T-cell (primary cell): ENCODE data around the gene INPP5A. TPM values are rescaled to one million over a fixed set of nuclear protein-coding genes. Genes with fewer than 3 reads are reported as not detected.

Experiments
- ATAC-seq, 4 experiments: fragments of 200-7000 bp in 3 of 4; fragments of 150-1000 bp in 1 of 4; cut with Tn5 transposase; replicated peaks in 1 of 4; 1 replicate in 3 of 4; 2 replicates in 1 of 4; pipeline ENCODE4 v1.10.0; 2021; ENCODE audit warnings: moderate library complexity in 3 of 4, mild to moderate bottlenecking in 2 of 4, moderate number of reproducible peaks in 1 of 4
- CTCF ChIA-PET, 2 donors: fragments of 300-600 bp; sonication (Branson Sonifier 250); formaldehyde crosslinking; loops; one replicate each; lab custom pipeline; 2022; ENCODE audit warnings: antibody characterized with exemption in 2 of 2; lab: Charles Lee
- POLR2A ChIA-PET, 2 donors: fragments of 300-600 bp; sonication (Branson Sonifier 250); formaldehyde crosslinking; loops; one replicate each; lab custom pipeline; 2022; ENCODE audit warnings: antibody characterized with exemption in 2 of 2; lab: Charles Lee
- DNase-seq, 35 experiments: peaks; one replicate each; pipeline versions ENCODE4 v3.0.0 to v3.0.0-alpha.2; 2013 to 2023
- H3K27ac ChIP-seq: one replicate; pipeline ENCODE4 v1.5.1; 2013; ENCODE audit warnings: low read length
- H3K27me3 ChIP-seq, 2 experiments: replicated peaks in 1 of 2; 1 replicate in 1 of 2; 2 replicates in 1 of 2; pipeline versions ENCODE4 v1.6.1 to v1.7.0; 2013; ENCODE audit warnings: low read length in 1 of 2, mixed read lengths in 1 of 2; ENCODE audit not compliant: control insufficient read depth in 2 of 2, insufficient read depth in 2 of 2; ENCODE audit errors: extremely low read depth in 1 of 2
- H3K36me3 ChIP-seq, 2 donors: 1 replicate in 1 of 2; 2 replicates in 1 of 2; pipeline versions ENCODE4 v1.6.1 to v1.7.0; 2013; ENCODE audit warnings: low read length in 1 of 2; ENCODE audit not compliant: control insufficient read depth in 2 of 2, insufficient read depth in 1 of 2; ENCODE audit errors: extremely low read depth in 1 of 2
- H3K4me1 ChIP-seq, 2 experiments: 1 replicate in 1 of 2; 2 replicates in 1 of 2; pipeline versions ENCODE4 v1.6.1 to v1.7.0; 2013; ENCODE audit warnings: low read length in 2 of 2, mixed read lengths in 1 of 2; ENCODE audit not compliant: insufficient read depth in 2 of 2, control insufficient read depth in 1 of 2; ENCODE audit errors: extremely low read depth in 1 of 2
- H3K4me3 ChIP-seq, 2 donors: 1 replicate in 1 of 2; 2 replicates in 1 of 2; pipeline versions ENCODE4 v1.5.1 to v1.7.0; 2013; ENCODE audit warnings: mild to moderate bottlenecking in 2 of 2, low read length in 1 of 2, moderate library complexity in 1 of 2; ENCODE audit not compliant: control insufficient read depth in 1 of 2; ENCODE audit errors: extremely low read depth in 1 of 2
- H3K9me3 ChIP-seq: 2 replicates; pipeline ENCODE4 v1.7.0; 2013
- H3K27ac Mint-ChIP-seq, 2 donors: one replicate each; pipeline ENCODE4 v1.8.0; 2020 to 2021; ENCODE audit warnings: mild to moderate bottlenecking in 2 of 2, mixed read lengths in 2 of 2
- H3K27me3 Mint-ChIP-seq, 2 donors: one replicate each; pipeline ENCODE4 v1.8.0; 2021 to 2022; ENCODE audit warnings: mixed read lengths in 2 of 2
- H3K36me3 Mint-ChIP-seq: one replicate; pipeline ENCODE4 v1.8.0; 2021; ENCODE audit warnings: mixed read lengths
- H3K4me1 Mint-ChIP-seq, 3 donors: one replicate each; pipeline ENCODE4 v1.8.0; 2020 to 2022; ENCODE audit warnings: mixed read lengths in 3 of 3, mild to moderate bottlenecking in 1 of 3
- H3K4me3 Mint-ChIP-seq, 3 donors: one replicate each; pipeline ENCODE4 v1.8.0; 2020 to 2022; ENCODE audit warnings: mild to moderate bottlenecking in 3 of 3, mixed read lengths in 3 of 3, moderate library complexity in 3 of 3
- H3K9me3 Mint-ChIP-seq, 3 donors: one replicate each; pipeline ENCODE4 v1.8.0; 2020 to 2022; ENCODE audit warnings: mixed read lengths in 3 of 3
- WGBS: methylation state at CpG from one replicate; pipeline ENCODE4 v1.1.5; 2013; ENCODE audit warnings: missing lambda C conversion rate; ENCODE audit not compliant: insufficient coverage; 5-methylcytosine and 5-hydroxymethylcytosine counted together
- total RNA-seq, 35 experiments: library from RNA in 6 of 35; stranded (reverse) in 6 of 35; fragments of 120-200 nt in 1 of 35; gene quantifications; one replicate each; pipeline versions ENCODE4 v1.2.1 to v1.2.4 and lab custom pipeline; 2013 to 2026

Gene INPP5A
- total RNA-seq, 5 donors from 2014 or later (not counting 1 experiment from before 2014, with no cell fraction given): 20.9 to 23.1 (median 22.9) TPM

- ChIA-PET CTCF (no interaction called here), POLR2A (no interaction called here)
- no peaks in the 10 kb centered on the region for H3K36me3 Mint-ChIP-seq
- Histone ChIP-seq H3K36me3 (no peaks in the 10 kb centered on the region), H3K9me3 (no peaks in the 10 kb centered on the region), H3K27ac (no peak overlapping the region), H3K4me3 (no peak overlapping the region), H3K4me1 (no peaks in the 10 kb centered on the region), H3K27me3 (peaks cover 0 to 50% of the 10 kb centered on the region in 2 experiments)
- DNase-seq (no peak), ATAC-seq (no peak)
- H3K27ac Mint-ChIP-seq: no peak overlapping the region
- H3K9me3 Mint-ChIP-seq: no peaks in the 10 kb centered on the region
- peaks cover 4 to 12% of the 10 kb centered on the region in 2 donors for H3K27me3 Mint-ChIP-seq
- WGBS: 88% methylated on average over 17 of the region's 17 CpGs
- H3K4me1 Mint-ChIP-seq: no peaks in the 10 kb centered on the region
- no peak overlapping the region for H3K4me3 Mint-ChIP-seq
Measured at GRCh38 chr10:132497861-132498561, 39.6 kb upstream of the INPP5A start.

- H3K27ac Mint-ChIP-seq: no peak overlapping the region
- Histone ChIP-seq H3K27ac (no peak overlapping the region), H3K4me1 (no peaks in the 10 kb centered on the region), H3K9me3 (no peaks in the 10 kb centered on the region), H3K27me3 (peaks cover 0 to 47% of the 10 kb centered on the region in 2 experiments), H3K4me3 (no peak overlapping the region), H3K36me3 (no peaks in the 10 kb centered on the region)
- H3K9me3 Mint-ChIP-seq: no peaks in the 10 kb centered on the region
- DNase-seq (no peak), ATAC-seq (no peak)
- H3K4me3 Mint-ChIP-seq: no peak overlapping the region
- ChIA-PET POLR2A (no interaction called here), CTCF (no interaction called here)
- 89% methylated on average over 13 of the region's 15 CpGs for WGBS
- H3K4me1 Mint-ChIP-seq: no peaks in the 10 kb centered on the region
- peaks cover 4 to 17% of the 10 kb centered on the region in 2 donors for H3K27me3 Mint-ChIP-seq
- H3K36me3 Mint-ChIP-seq: no peaks in the 10 kb centered on the region
Measured at GRCh38 chr10:132498562-132499366, 38.8 kb upstream of the INPP5A start.

GRCh38 chr10:132499367-132499685 is 38.3 kb upstream of the INPP5A start:
- no peaks in the 10 kb centered on the region for H3K4me1 Mint-ChIP-seq
- no peaks in the 10 kb centered on the region for H3K36me3 Mint-ChIP-seq
- peaks cover 4 to 17% of the 10 kb centered on the region in 2 donors for H3K27me3 Mint-ChIP-seq
- H3K4me3 Mint-ChIP-seq: no peak overlapping the region
- Histone ChIP-seq H3K4me1 (no peaks in the 10 kb centered on the region), H3K4me3 (no peak overlapping the region), H3K36me3 (no peaks in the 10 kb centered on the region), H3K27me3 (peaks cover 0 to 49% of the 10 kb centered on the region in 2 experiments), H3K27ac (no peak overlapping the region), H3K9me3 (no peaks in the 10 kb centered on the region)
- no peak for ATAC-seq
- WGBS: 80% methylated on average over 9 of the region's 10 CpGs
- ChIA-PET CTCF (no interaction called here), POLR2A (no interaction called here)
- no peaks in the 10 kb centered on the region for H3K9me3 Mint-ChIP-seq
- DNase-seq: no peak
- H3K27ac Mint-ChIP-seq: no peak overlapping the region

GRCh38 chr10:132500781-132501415 is 36.7 kb upstream of the INPP5A start:
- DNase-seq (no peak), ATAC-seq (no peak)
- Mint-ChIP-seq H3K27ac (no peak overlapping the region), H3K4me3 (no peak overlapping the region), H3K9me3 (no peaks in the 10 kb centered on the region), H3K36me3 (no peaks in the 10 kb centered on the region), H3K27me3 (peaks cover 0 to 17% of the 10 kb centered on the region in 2 donors), H3K4me1 (no peaks in the 10 kb centered on the region)
- H3K4me1 ChIP-seq: no peaks in the 10 kb centered on the region
- no peaks in the 10 kb centered on the region for H3K9me3 ChIP-seq
- no peaks in the 10 kb centered on the region for H3K36me3 ChIP-seq
- POLR2A ChIA-PET: no interaction called here
- H3K27ac ChIP-seq: no peak overlapping the region
- 76% methylated on average over 4 of the region's 14 CpGs for whole genome bisulfite sequencing
- peaks cover 0 to 53% of the 10 kb centered on the region in 2 experiments for H3K27me3 ChIP-seq
- H3K4me3 ChIP-seq: no peak overlapping the region
- CTCF ChIA-PET: no interaction called here

GRCh38 chr10:132502544-132503300 is 34.9 kb upstream of the INPP5A start:
- Histone ChIP-seq H3K27me3 (peaks cover 0 to 41% of the 10 kb centered on the region in 2 experiments), H3K4me3 (no peak overlapping the region), H3K27ac (no peak overlapping the region), H3K4me1 (no peaks in the 10 kb centered on the region), H3K9me3 (no peaks in the 10 kb centered on the region), H3K36me3 (no peaks in the 10 kb centered on the region)
- no peak overlapping the region for H3K4me3 Mint-ChIP-seq
- DNase-seq (no peak), ATAC-seq (no peak)
- 79% methylated on average over 21 of the region's 32 CpGs for WGBS
- peaks cover 0 to 12% of the 10 kb centered on the region in 2 donors for H3K27me3 Mint-ChIP-seq
- no peaks in the 10 kb centered on the region for H3K4me1 Mint-ChIP-seq
- CTCF ChIA-PET: interaction anchor here in 1 of 2 donors (0.7 kb wide), 1 partner anchor 31 kb away, joined by 3 read pairs; no protein-coding TSS in a partner anchor
- no peaks in the 10 kb centered on the region for H3K9me3 Mint-ChIP-seq
- H3K36me3 Mint-ChIP-seq: no peaks in the 10 kb centered on the region
- POLR2A ChIA-PET: no interaction called here
- H3K27ac Mint-ChIP-seq: no peak overlapping the region
